Upper lobe of left lung (tissue), 4 donors: ENCODE measurements around the gene PDZK1.

Experiments used
- EP300 ChIP-seq, 4 donors: sonication (generic); formaldehyde crosslinking; IDR thresholded peaks; one replicate each; pipeline ENCODE4 v1.5.1; 2017; ENCODE audit warnings: antibody characterized with exemption in 4 of 4, control low read depth in 2 of 4
- POLR2A ChIP-seq, 4 donors: fragments of 450-650 bp; IDR thresholded peaks; one replicate each; pipeline ENCODE4 v1.5.1; 2016 to 2017; ENCODE audit warnings: antibody characterized with exemption in 4 of 4, mild to moderate bottlenecking in 2 of 4
- TF ChIP-seq, protein P1 (sequence below), 6 experiments: fragments of 450-650 bp in 4 of 6; fragments of 200-600 bp in 2 of 6; sonication (generic) in 2 of 6; IDR thresholded peaks; one replicate each; pipeline ENCODE4 v1.5.1; 2016 to 2019; ENCODE audit warnings: antibody characterized with exemption in 6 of 6

DNA sequence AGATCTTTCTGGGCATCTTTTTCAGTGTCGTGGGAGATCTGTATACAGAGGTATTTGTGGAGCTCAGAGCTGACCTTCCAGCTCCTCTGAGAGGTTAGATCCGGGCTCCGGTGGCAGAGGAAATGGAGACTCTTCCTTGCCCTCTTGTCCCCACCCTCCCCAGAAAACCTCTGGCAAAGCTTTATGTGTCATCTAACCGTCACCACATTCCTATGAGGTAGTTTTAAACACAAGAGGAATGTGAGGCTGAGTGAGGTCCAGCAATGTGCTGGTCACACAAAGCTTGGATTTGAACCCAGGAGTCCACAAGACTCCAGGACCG lies 13.3 kb upstream of the PDZK1 start:
- TF ChIP-seq, protein P1, sequence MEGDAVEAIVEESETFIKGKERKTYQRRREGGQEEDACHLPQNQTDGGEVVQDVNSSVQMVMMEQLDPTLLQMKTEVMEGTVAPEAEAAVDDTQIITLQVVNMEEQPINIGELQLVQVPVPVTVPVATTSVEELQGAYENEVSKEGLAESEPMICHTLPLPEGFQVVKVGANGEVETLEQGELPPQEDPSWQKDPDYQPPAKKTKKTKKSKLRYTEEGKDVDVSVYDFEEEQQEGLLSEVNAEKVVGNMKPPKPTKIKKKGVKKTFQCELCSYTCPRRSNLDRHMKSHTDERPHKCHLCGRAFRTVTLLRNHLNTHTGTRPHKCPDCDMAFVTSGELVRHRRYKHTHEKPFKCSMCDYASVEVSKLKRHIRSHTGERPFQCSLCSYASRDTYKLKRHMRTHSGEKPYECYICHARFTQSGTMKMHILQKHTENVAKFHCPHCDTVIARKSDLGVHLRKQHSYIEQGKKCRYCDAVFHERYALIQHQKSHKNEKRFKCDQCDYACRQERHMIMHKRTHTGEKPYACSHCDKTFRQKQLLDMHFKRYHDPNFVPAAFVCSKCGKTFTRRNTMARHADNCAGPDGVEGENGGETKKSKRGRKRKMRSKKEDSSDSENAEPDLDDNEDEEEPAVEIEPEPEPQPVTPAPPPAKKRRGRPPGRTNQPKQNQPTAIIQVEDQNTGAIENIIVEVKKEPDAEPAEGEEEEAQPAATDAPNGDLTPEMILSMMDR (IDR thresholded peaks at IDR 0.05), result no peak
- TF ChIP-seq EP300 (IDR thresholded peaks at IDR 0.05) (no peak), POLR2A (IDR thresholded peaks at IDR 0.05) (no peak)
